Activated CD8-positive, alpha-beta memory T cell treated with anti-CD3 and anti-CD28 coated beads for 24 hours (primary cell): ENCODE measurements around the gene PAK2.
"Not testable (repeated sequence)": the region's sequence is repeated elsewhere in the genome, so short reads cannot be mapped to it uniquely, and the experiment has no call there.

ENCODE experiments used
- DNase-seq: peaks from one replicate; pipeline ENCODE4 v3.0.0-alpha.2; 2020

The PAK2 gene

DNA sequence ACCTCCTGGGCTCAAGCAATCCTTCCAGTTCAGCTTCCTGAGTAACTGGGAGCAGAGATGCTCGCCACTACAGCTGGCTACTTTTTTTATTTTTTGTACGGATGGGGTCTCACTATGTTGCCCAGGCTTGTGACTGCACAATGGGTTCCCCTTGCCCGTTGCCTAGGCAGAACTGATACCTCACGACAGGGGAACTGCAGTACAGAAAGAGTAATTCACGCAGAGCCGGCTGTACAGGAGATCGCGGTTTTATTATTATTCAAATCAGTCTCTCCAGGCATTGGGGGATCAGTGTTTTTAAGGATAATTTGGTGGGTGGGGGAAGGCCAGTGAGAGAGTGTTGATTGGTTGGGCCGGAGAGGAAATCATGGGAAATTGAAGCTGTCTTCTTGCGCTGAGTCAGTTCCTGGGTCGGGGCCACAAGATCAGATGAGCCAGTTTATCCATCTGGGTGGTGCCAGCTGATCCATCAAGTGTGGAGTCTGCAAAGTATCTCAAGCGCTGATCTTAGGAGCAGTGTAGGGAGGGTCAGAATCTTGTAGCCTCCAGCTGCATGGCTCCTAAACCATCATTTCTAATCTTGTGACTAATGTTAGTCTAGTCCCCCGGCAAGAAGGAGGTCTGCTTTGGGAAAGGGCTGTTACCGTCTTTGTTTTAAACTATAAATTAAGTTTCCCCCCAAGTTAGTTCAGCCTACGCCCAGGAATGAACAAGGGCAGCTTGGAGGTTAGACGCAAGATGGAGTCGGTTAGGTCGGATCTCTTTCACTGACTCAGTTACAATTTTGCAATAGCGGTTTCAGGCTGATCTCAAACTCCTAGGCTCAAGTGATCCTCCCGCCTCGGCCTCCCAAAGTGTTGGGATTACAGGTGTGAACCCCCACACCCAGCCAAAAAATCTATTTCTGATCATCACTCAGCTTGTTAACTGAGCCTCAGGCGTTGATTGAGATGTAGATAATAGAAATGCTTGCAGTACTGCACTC lies 104.9 kb downstream of the PAK2 start:
- not testable (repeated sequence) for DNase-seq

DNA sequence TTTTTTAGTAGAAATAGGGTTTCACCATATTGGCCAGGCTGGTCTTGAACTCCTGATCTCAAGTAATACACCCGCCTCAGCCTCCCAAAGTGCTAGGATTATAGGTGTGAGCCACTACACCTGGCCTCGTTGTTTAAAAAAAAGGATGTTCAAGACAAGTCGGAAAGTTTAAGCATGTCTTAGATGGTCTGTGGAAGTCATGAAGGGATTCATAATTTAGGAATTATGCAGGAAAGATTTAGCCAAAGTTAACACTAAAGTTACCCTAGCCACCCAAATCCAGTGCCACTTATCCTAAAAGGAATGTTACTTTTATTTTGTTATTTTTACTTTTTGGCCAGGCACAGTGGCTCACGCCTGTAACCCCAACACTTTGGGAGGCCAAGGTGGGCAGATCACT lies 108.7 kb downstream of the PAK2 start:
- DNase-seq, result not testable (repeated sequence)

- no peak for DNase-seq
Observed at GRCh38 chr3:196849180-196849741, 109.6 kb downstream of the PAK2 start.

DNA sequence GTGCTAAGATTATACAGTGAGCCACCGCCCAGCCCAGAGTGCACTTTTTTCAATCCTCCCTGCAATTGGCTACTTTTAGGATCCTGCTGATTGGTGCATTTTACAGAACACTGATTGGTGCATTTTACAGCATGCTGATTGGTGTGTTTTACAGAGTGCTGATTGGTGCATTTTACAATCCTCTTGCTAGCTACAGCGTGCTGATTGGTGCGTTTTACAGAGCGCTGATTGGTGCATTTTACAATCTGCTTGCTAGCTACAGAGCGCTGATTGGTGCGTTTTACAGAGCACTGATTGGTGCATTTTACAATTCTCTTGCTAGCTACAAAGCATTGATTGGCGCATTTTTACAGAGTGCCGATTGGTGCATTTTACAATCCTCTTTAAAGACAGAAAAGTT lies 123.3 kb downstream of the PAK2 start:
- DNase-seq, result not testable (repeated sequence)

- DNase-seq, result peak; percentile 56
Observed at GRCh38 chr3:196867155-196867506, 127.5 kb downstream of the PAK2 start.

- peak; percentile 94 for DNase-seq
Observed at GRCh38 chr3:196867507-196868296, 128.0 kb downstream of the PAK2 start, which contains the start of gene SENP5. Gene SENP5, plus strand, starts transcription at chr3:196867920. Its CDS starts 17,262 bp downstream, at chr3:196885182.

DNA sequence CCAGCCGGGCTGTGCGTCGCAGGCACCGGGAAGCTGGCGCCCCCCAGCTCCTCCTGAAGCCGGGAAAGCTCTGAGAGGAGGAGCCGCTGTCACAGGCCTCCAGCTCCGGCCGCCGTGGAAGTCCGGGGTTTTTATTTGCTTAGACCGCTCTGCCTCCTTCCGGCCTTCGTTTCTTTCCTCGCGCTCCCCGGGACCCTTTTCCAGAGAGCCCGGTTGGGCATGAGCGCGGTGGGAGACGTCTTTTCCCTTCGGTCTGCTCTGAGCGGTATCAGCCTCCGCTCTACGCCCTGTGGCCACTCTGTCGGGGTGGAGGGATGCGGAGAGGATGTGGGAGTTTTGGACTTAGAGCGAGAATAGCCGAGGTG lies 128.6 kb downstream of the PAK2 start:
- DNase-seq, result no peak

GRCh38 chr3:196872316-196872715 lies 132.7 kb downstream of the PAK2 start:
- DNase-seq, result no peak

DNA sequence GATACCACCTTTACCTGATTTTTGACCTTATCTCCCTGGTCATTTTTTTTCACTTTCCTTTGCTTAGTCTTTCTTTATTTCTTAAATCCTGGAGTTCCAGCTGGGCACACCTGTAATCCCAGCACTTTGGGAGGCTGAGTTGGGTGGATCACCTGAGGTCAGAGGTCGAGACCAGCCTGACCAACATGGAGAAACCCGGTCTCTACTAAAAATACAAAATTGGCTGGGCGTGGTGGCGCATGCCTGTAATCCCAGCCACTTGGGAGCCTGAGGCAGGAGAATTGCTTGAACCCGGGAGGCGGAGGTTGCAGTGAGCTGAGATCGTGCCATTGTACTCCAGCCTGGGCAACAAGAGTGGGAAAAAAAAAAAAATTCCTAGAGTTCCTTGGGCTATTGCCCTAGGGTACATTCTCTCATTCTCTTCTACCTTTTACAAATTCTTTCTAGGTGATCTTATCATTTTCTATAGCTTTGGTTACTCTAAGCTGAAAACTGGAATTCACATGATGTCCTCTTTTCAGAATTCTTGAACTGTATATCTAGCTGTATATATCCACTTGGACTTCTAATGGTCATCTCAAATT lies 134.9 kb downstream of the PAK2 start:
- DNase-seq, result not testable (repeated sequence)

- no peak for DNase-seq
Observed at GRCh38 chr3:196875258-196875657, 135.6 kb downstream of the PAK2 start.
